Spleen (tissue), 11 donors: ENCODE results near the gene RHOT2. TPM values are rescaled to one million over a fixed set of nuclear protein-coding genes. Genes with fewer than 3 reads are reported as not detected.
A peak's percentile ranks its signal among the peaks of the same experiment; 100 is the strongest.

ENCODE experiments used
- DNase-seq: peaks from one replicate; pipeline ENCODE4 v3.0.0-alpha.2; 2020
- H3K27ac ChIP-seq, 8 donors: fragments of 200-600 bp; sonication (generic) in 7 of 8; 1 replicate in 4 of 8; 2 replicates in 4 of 8; pipeline versions ENCODE4 v1.5.0 to v1.8.0; 2016 to 2021; ENCODE audit warnings: inconsistent platforms in 4 of 8, mild to moderate bottlenecking in 4 of 8, moderate library complexity in 1 of 8
- H3K27me3 ChIP-seq, 7 donors: fragments of 200-600 bp; sonication (generic) in 6 of 7; replicated peaks in 1 of 7; 1 replicate in 4 of 7; 2 replicates in 3 of 7; pipeline versions ENCODE4 v1.5.0 to v1.8.0; 2016 to 2021; ENCODE audit warnings: inconsistent platforms in 3 of 7, mild to moderate bottlenecking in 1 of 7
- H3K36me3 ChIP-seq, 6 donors: fragments of 200-600 bp; sonication (generic) in 5 of 6; 1 replicate in 4 of 6; 2 replicates in 2 of 6; pipeline versions ENCODE4 v1.5.0 to v1.8.0; 2016 to 2021; ENCODE audit warnings: inconsistent platforms in 2 of 6
- H3K4me1 ChIP-seq, 6 donors: fragments of 200-600 bp; sonication (generic) in 5 of 6; 1 replicate in 3 of 6; 2 replicates in 3 of 6; pipeline versions ENCODE4 v1.5.0 to v1.8.0; 2016 to 2021; ENCODE audit warnings: inconsistent platforms in 3 of 6
- H3K4me3 ChIP-seq, 8 donors: fragments of 200-600 bp; sonication (generic) in 7 of 8; 1 replicate in 4 of 8; 2 replicates in 4 of 8; pipeline versions ENCODE4 v1.5.0 to v1.8.0; 2016 to 2021; ENCODE audit warnings: inconsistent platforms in 4 of 8, mild to moderate bottlenecking in 4 of 8, moderate library complexity in 2 of 8
- H3K9me3 ChIP-seq, 8 donors: fragments of 200-600 bp; sonication (generic) in 7 of 8; 1 replicate in 4 of 8; 2 replicates in 4 of 8; pipeline versions ENCODE4 v1.5.0 to v1.8.0; 2016 to 2021; ENCODE audit warnings: inconsistent platforms in 4 of 8
- CTCF ChIP-seq, 11 experiments: fragments of 200-600 bp in 7 of 11; fragments of 450-650 bp in 4 of 11; sonication (generic) in 4 of 11; IDR thresholded peaks in 8 of 11; conservative IDR thresholded peaks in 3 of 11; 1 replicate in 7 of 11; 2 replicates in 4 of 11; pipeline versions ENCODE4 v1.4.0 to v1.8.0; 2016 to 2021; ENCODE audit warnings: antibody characterized with exemption in 11 of 11, inconsistent platforms in 4 of 11, mild to moderate bottlenecking in 1 of 11
- POLR2A ChIP-seq, 3 donors: fragments of 450-650 bp; IDR thresholded peaks; one replicate each; pipeline ENCODE4 v1.5.1; 2017; ENCODE audit warnings: antibody characterized with exemption in 3 of 3, mild to moderate bottlenecking in 1 of 3
- POLR2AphosphoS5 ChIP-seq, 3 donors: sonication (generic); formaldehyde crosslinking; IDR thresholded peaks; one replicate each; pipeline ENCODE4 v1.5.1; 2017; ENCODE audit warnings: antibody characterized with exemption in 3 of 3
- WGBS, 5 donors: extraction: QIAGEN DNeasy Blood & Tissue Kit in 3 of 5; methylation state at CpG; one replicate each; pipeline versions ENCODE4 v1.1.5 to v1.1.7; 2013 to 2018; 5-methylcytosine and 5-hydroxymethylcytosine counted together
- intact Hi-C: fragments of 100-400 bp; cut with DNase I; formaldehyde crosslinking; loops from one replicate; pipeline ENCODE4 v1.15.0; 2023; ENCODE audit warnings: low total_unique reads
- polyA plus RNA-seq, 3 donors: library from polyadenylated mRNA; stranded (reverse); fragments of 200-250 nt; gene quantifications; one replicate each; pipeline ENCODE4 v1.2.1, GENCODE V29; 2013
- total RNA-seq, 7 donors: library from RNA; depleted of rRNA in 3 of 7; stranded (reverse); fragments of >200 nt in 3 of 7; fragmentation: NEBNext Ultra II Directional in 4 of 7; extraction: Animal tissue kit (Norgen Biotek cat#: 25700) in 4 of 7; gene quantifications; one replicate each; pipeline versions ENCODE4 v1.1.0 to v1.2.1, GENCODE V29; 2016 to 2021
- donor health status: healthy with polysubstance abuse.
- donor health status: DM: no; HTN: no; CAD: no; lungs with moderate emphysema.
- donor health status: DM: no; HTN: no; CAD: no.
- donor health status: Bipolar disorder and iron deficiency.
- donor health status: healthy.
- donor health status: DM: no; HTN: no; CAD: no.
- donor health status: DM: yes; HTN: yes; CAD: no.

RHOT2 gene
- total and polyA plus RNA-seq, 10 donors, result 71.3 to 309 (median 137) TPM

GRCh38 chr16:666572-666971, 1.4 kb upstream of the RHOT2 start:
- no peak for DNase-seq
- intact Hi-C loops, result no loop called here
- WGBS, 5 donors, result 89 to 96% (median 92%) methylated on average over 11 to 13 of the region's 13 CpGs
- H3K27me3 ChIP-seq, result no peaks in the 10 kb centered on the region
- H3K4me3 ChIP-seq, result no peak overlapping the region
- peaks cover 14 to 43% (median 28%) of the 10 kb centered on the region in 6 donors for H3K4me1 ChIP-seq
- H3K36me3 ChIP-seq, result peaks cover 0 to 26% (median 22%) of the 10 kb centered on the region in 6 donors
- peak overlapping the region in 1 of 8 donors; percentile 94 for H3K27ac ChIP-seq
- TF ChIP-seq CTCF (IDR thresholded peaks at IDR 0.05 in 8 of 11, conservative IDR thresholded peaks at IDR 0.05 in 3 of 11) (no peak), POLR2AphosphoS5 (IDR thresholded peaks at IDR 0.05) (no peak), POLR2A (IDR thresholded peaks at IDR 0.05) (no peak)
- no peaks in the 10 kb centered on the region for H3K9me3 ChIP-seq

GRCh38 chr16:667113-667779, 686 bp upstream of the RHOT2 start:
- no peaks in the 10 kb centered on the region for H3K9me3 ChIP-seq
- H3K27ac ChIP-seq, result peak overlapping the region; percentile 75 to 94 (median 90)
- peak; percentile 88 for DNase-seq
- 83 to 90% (median 89%) methylated on average over 6 to 22 of the region's 22 CpGs for WGBS, 5 donors
- peaks cover 14 to 39% (median 27%) of the 10 kb centered on the region in 6 donors for H3K4me1 ChIP-seq
- no peak for TF ChIP-seq CTCF (IDR thresholded peaks at IDR 0.05 in 8 of 11, conservative IDR thresholded peaks at IDR 0.05 in 3 of 11)
- TF ChIP-seq POLR2AphosphoS5 (IDR thresholded peaks at IDR 0.05), result no peak
- TF ChIP-seq POLR2A (IDR thresholded peaks at IDR 0.05), result no peak
- H3K4me3 ChIP-seq, result peak overlapping the region in 6 of 8 donors; percentile 70 to 99 (median 92)
- intact Hi-C loops, result no loop called here
- H3K27me3 ChIP-seq, result no peaks in the 10 kb centered on the region
- peaks cover 0 to 33% (median 29%) of the 10 kb centered on the region in 6 donors for H3K36me3 ChIP-seq

- no peak for TF ChIP-seq POLR2A (IDR thresholded peaks at IDR 0.05)
- TF ChIP-seq POLR2AphosphoS5 (IDR thresholded peaks at IDR 0.05), result no peak
- TF ChIP-seq CTCF (IDR thresholded peaks at IDR 0.05 in 8 of 11, conservative IDR thresholded peaks at IDR 0.05 in 3 of 11), result no peak
- intact Hi-C loops, result no loop called here
- Histone ChIP-seq H3K4me3 (peak overlapping the region; percentile 70 to 99 (median 90)), H3K36me3 (peaks cover 0 to 47% (median 43%) of the 10 kb centered on the region in 6 donors), H3K27me3 (no peaks in the 10 kb centered on the region), H3K27ac (peak overlapping the region; percentile 75 to 94 (median 90)), H3K9me3 (no peaks in the 10 kb centered on the region), H3K4me1 (peaks cover 14 to 45% (median 29%) of the 10 kb centered on the region in 6 donors)
- WGBS, 5 donors, result 7 to 17% (median 8%) methylated on average over 5 to 50 of the region's 50 CpGs
- no peak for DNase-seq
Observed at GRCh38 chr16:668519-669171, 713 bp downstream of the RHOT2 start.

- H3K4me1 ChIP-seq, result peaks cover 17 to 55% (median 37%) of the 10 kb centered on the region in 6 donors
- DNase-seq, result no peak
- H3K27ac ChIP-seq, result no peak overlapping the region
- 85 to 97% (median 94%) methylated on average over 12 to 13 of the region's 13 CpGs for WGBS, 5 donors
- H3K36me3 ChIP-seq, result peaks cover 0 to 57% (median 45%) of the 10 kb centered on the region in 6 donors
- H3K9me3 ChIP-seq, result no peaks in the 10 kb centered on the region
- peak overlapping the region in 2 of 8 donors; percentile 7 to 99 for H3K4me3 ChIP-seq
- H3K27me3 ChIP-seq, result peaks cover 0 to 4% (median 0%) of the 10 kb centered on the region in 7 donors
- intact Hi-C loops, result no loop called here
- no peak for TF ChIP-seq POLR2AphosphoS5 (IDR thresholded peaks at IDR 0.05)
- TF ChIP-seq CTCF (IDR thresholded peaks at IDR 0.05 in 8 of 11, conservative IDR thresholded peaks at IDR 0.05 in 3 of 11), result no peak
- no peak for TF ChIP-seq POLR2A (IDR thresholded peaks at IDR 0.05)
Observed at GRCh38 chr16:669666-670065, 1.7 kb downstream of the RHOT2 start.
